HuH-7 (cell line): ENCODE results near the gene DDR2.

Experiments
- DNase-seq: peaks from one replicate; pipeline ENCODE4 v3.0.0; 2011; ENCODE audit warnings: low spot score

Gene DDR2

GRCh38 chr1:162699366-162699765, 67.1 kb downstream of the DDR2 start:
- DNase-seq: no peak

DNA sequence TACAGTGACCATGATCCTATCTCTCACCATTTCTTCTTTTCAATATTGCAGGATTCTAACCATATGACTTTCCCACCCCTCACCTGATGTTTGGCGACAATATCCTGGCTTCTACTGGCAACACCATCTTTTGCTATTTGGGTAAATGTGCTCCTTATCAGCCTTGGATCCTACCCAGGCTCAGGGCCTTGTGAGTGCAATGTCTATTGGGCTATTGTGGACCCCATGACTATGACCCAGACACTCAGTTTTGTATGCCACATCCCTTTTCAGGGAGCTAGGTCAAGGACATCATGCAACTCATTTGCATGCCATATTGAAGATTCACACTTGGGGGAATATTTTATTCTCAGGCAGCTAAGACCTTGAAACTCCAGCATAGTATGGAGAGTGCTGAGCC, 67.9 kb downstream of the DDR2 start:
- DNase-seq: no peak

- DNase-seq: no peak
Measured at GRCh38 chr1:162701286-162701685, 69.0 kb downstream of the DDR2 start.

- DNase-seq: no peak
Measured at GRCh38 chr1:162702628-162703027, 70.4 kb downstream of the DDR2 start.

- DNase-seq: no peak
Measured at GRCh38 chr1:162703708-162704107, 71.4 kb downstream of the DDR2 start.

- DNase-seq: no peak
Measured at GRCh38 chr1:162704673-162705424, 72.6 kb downstream of the DDR2 start.

- no peak for DNase-seq
Measured at GRCh38 chr1:162706003-162706402, 73.7 kb downstream of the DDR2 start.

GRCh38 chr1:162706606-162707005, 74.3 kb downstream of the DDR2 start:
- DNase-seq: no peak

GRCh38 chr1:162708286-162708685, 76.0 kb downstream of the DDR2 start:
- DNase-seq: no peak

DNA sequence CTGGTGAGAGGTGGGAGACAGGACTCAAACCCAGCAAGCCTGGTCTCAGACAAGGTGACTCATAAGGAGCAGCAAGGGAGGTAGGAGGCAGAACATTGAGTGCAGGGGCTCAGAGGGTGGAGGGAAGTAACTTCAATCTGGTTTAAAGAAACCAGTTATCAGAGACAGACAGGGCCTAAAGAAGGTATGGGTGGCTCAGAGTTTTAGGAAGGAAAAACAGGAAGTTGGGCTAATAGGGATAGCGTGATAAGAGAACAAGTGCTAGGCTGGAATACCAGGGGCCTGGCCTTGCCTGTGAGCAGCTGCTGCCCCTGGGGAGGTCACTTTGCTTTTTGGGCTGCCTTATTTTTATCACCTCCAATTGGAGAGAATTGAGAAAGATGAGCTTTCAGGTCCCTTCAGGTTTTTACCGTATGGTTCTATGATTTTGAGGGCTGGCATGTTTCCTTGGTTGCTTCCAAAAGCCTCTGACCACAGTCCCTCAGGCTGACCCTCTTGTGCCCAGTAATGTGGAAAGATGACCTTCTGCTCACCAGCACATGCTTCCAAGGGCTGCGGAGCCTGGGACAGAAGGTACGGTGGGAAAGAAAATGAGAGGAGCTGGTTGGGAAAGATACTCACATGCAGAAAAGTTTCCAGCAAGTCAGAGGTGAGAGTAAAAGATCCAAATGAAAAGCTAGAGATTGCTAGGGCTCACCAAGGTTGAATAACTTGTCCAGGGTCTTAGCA, 77.0 kb downstream of the DDR2 start:
- DNase-seq: no peak

DNA sequence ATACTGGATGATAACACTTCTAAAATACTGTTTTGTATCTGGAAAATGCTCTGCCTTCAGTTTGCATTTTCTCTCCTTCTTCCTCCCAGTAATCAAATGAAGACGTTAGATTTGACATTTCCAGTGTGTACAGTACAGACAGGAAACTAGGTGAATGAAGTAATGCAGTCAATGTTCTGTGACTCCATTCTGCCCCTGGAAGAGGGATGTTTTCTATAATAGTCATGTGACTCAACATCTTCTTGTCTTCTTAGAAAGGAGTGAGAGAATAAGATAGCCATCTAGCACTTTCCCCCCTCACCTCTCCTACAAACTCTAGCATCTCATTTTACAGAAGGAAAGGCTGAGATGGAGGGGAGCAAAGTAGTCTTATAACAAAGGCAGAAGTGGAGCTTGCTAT, 77.6 kb downstream of the DDR2 start:
- no peak for DNase-seq

- DNase-seq: no peak
Measured at GRCh38 chr1:162710345-162710744, 78.1 kb downstream of the DDR2 start.

DNA sequence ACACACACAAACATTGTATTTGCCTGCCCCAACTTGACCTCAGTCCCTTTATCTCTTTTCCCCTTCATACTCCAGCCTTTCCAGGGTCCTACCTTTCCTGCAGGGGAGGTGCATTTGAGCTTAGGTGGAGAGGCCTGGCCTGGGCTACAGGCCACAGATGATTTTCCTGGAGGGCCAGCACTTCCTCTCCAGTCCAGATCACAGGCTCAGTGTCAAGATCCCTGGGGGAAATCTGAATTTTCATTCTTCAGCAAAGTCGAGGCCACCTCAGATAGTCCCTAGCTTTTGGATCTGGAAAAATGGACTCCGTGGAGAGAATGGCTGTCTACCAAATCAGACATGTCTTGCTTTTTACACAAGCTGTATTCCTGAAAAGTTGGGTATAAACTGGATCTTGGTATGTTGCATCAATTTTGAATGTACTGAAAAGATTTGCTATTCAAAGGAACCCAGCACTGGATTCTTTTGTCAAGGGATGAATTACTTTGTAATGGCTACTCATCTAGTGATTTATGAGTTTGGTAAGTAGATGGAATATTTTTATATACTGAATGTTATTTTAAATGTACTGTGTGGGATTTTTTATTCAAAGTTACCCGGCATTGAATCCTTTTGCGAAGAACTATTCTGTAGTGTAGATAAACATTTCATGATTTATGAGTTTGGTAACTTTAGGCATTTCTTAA, 78.7 kb downstream of the DDR2 start:
- no peak for DNase-seq

GRCh38 chr1:162712317-162713029, 80.2 kb downstream of the DDR2 start:
- DNase-seq: no peak

DNA sequence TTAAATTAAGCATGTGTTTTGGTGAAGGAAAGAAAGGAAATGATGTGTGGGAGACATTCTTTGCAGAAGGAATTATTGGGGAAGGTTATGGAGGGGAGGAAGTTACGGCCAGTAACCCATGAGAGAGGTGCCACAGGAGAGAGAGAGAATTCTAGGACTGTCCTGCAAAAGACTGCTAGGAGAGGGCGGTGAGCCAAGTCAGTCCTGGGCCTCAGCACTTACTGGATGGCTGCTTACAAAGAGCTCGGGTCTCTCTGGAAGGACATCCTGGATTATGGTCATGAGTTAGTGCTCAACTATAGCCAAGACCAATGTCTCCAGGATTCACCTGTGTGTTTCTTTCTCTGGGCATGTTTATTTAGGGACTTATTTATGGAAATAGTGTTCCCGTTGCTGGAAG, 83.9 kb downstream of the DDR2 start:
- DNase-seq: no peak

DNA sequence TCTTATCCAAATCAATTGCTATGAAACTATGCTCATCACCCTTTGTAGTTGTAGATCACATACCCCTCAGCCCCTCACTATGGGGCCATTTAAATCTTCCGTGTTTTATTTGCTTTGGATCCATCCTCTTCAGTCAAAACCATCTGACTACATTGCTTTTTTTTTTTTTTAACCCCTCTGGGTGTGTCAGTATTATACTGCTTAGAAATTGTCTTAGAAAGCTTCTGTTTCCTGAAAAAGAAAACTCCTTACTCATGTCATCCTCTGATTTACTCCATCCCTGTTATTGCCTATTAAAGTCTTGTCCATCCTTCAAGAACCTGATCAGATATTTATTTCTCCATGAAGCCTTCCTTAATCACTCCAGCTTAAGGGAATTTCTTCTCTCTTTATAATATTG, 84.3 kb downstream of the DDR2 start:
- DNase-seq: no peak

GRCh38 chr1:162717548-162718184, 85.4 kb downstream of the DDR2 start:
- DNase-seq: no peak

DNA sequence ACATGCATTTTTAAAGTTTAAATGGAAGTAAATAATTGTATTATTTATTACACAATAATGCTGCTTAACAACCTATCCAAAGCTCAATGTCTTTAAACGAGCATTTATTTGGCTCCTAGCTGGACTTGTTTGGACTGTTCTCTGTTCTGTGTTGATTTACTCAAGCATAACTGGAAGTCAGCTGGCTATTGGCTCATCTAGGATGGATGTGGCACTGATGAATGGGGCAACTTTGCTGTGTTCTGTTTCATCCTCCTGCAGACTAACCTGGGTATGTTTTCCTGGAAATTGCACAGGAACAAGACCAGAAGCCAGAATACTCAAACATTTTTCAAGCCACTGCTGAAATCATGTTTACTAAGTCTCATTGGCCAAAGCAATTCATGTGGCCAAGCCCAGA, 87.4 kb downstream of the DDR2 start:
- no peak for DNase-seq

DNA sequence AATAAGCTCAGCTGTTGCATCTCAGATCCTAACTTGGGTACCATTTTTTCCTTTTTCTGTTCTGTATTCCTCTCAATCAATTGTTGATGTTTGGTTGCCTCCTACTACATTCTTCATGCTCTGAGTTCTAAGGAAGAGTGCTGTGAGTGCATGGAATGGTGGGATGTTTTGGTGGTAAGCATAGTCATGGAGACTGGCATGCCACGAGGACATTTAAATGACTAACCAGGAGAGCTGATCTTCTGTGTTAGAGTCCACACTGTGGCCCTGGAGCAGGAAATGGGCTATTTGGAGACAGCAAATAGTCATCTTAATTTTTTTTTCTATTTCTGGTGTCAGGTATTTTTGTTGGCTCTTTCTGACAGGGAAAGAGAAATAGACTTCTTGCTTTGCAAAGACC, 88.7 kb downstream of the DDR2 start:
- no peak for DNase-seq

DNA sequence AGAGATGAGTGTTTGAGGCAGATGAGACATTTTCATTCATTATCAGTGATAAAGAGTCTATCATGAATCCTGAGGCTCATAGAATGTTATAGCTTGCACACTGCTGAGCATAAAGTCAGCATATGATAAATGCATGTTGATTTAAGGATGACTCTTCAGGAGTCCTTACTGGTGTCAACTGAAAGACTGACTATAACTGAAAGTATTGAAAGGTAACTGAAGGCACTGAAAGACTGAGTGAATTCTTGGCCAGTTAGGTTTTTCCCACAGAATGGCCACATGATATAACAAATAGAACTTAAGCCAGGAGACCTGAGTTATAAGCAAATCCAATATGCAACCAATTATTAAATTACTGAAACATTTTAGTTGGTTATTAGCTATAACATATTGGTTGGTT, 89.2 kb downstream of the DDR2 start:
- no peak for DNase-seq

- no peak for DNase-seq
Measured at GRCh38 chr1:162722036-162722435, 89.8 kb downstream of the DDR2 start.

DNA sequence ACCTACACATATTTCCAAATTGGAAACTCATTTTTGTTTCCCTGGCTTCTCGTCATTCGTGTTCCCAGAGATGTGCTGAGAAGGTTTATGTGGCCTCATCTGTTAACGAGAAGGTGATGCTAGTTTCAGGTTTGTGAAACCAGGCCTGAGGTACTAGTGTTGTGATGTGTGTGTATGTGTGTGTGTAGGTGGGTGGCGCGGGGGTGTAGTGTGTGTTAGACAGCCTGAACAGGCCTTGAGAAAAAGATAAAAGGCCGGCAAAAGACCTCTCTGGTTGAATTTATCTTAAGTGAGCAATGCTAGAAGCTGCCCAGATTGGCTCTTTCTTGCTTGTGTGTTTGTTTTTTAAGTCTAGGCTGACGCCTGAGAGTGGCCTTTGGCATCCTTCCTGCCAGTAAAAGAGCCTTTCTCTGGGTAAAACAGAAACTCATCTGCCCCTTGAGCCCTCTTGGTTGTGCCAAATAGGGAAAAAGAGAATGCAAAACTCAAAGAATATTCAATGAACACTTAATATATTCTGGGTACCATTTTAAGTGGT, 92.4 kb downstream of the DDR2 start:
- no peak for DNase-seq
